CD4-positive, alpha-beta T cell treated with Interleukin-17A for 4 hours (primary cell): ENCODE data around the gene SYK.
"Not testable (repeated sequence)": the region's sequence is repeated elsewhere in the genome, so short reads cannot be mapped to it uniquely, and the experiment has no call there.

Experiments
- DNase-seq: peaks from one replicate; pipeline ENCODE4 v3.0.0-alpha.2; 2020; ENCODE audit warnings: mixed read lengths

SYK gene

DNA sequence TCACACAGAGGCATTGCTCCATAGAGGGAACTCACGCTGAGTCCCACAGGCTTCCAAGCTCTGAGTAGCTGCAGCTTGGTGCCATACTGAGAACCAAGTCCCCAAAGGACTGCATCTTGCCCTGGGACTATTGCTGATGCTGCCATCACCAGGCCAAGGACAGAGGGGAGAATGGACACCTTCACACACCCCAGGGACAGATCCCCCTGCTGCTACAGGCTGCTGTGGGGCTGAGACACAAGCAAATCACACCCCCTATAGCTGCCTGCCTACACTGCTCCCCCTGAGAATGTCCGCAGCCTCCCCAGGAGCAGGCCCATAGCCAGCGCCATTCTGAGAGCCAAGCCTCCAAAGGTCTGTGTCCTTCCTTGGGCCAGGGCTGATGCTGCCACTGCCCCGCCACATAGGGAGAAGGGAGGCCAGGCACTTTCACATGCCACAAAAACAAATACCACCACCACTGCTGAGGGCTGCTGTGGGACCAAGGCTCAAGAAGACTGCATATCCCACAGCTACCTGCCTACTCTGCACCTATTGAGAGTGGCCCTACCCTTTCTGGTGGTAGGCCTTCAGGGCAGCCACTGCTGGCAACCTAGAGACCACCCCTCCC is 81.5 kb downstream of the SYK start:
- DNase-seq, result no peak

DNA sequence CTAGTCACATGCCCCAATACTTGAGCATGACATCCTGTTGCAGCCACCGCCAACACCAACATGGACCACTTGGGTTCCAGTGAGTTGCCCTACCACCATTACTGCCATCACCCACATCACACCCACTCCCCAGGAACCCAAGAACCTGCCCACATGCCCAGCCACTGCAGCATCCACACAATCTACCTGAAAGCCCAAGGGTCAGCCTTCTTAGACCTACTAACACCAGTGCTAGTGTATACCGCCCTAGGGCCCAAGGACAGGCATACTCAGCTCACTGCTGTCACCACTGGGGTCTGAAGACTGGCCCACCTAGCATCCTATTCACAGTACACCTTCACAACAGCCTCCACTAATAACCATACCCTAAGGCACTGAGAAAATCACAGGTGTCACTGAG is 82.0 kb downstream of the SYK start:
- no peak for DNase-seq

DNA sequence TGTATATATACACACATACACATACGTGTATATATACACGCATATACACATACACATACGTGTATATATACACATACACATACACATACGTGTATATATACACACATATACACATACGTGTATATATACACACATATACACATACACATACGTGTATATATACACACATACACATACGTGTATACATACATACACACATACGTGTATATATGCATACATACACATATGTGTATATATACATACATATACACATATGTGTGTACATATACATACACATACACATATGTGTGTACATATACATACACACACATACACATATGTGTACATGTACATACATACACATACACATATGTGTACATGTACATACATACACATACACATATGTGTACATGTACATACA is 82.6 kb downstream of the SYK start:
- DNase-seq, result no peak

DNA sequence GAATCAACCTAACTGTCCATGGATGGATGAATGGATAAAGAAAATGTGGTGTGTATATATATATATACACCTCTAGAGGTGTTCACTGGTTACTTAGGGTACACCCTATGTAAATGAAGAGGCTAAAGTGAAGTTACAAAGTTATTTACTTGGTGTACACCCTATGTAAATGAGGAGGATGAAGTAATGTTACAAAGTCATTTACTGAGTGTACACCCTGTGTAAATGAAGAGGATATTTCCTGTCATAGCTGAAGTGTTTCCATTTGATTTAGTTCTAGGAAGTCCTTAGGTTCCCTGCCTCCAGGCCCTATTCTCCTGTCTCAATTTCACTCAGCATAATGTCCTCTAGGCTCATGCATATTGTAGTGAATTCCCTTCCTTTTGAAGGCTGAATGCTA is 85.2 kb downstream of the SYK start:
- not testable (repeated sequence) for DNase-seq

DNA sequence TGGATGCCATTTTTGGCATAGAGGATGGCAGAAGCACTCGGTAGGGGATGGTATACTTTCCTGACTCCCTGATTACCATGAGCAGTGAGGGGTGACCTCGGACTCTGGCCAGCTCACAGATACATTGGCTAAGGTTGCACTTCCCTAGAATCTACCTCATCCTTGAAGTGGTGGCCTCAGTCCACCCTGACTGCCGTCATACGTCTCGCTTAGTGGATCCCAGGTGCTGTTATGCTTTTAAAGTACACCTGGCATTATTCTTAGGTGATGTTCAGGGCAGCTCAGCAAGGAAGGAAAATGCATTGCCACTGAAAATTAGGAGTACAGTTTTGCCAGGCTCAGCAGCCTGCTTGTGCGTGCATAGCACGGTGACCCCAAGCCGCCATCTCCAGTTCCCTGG is 87.3 kb downstream of the SYK start:
- DNase-seq, result no peak

DNA sequence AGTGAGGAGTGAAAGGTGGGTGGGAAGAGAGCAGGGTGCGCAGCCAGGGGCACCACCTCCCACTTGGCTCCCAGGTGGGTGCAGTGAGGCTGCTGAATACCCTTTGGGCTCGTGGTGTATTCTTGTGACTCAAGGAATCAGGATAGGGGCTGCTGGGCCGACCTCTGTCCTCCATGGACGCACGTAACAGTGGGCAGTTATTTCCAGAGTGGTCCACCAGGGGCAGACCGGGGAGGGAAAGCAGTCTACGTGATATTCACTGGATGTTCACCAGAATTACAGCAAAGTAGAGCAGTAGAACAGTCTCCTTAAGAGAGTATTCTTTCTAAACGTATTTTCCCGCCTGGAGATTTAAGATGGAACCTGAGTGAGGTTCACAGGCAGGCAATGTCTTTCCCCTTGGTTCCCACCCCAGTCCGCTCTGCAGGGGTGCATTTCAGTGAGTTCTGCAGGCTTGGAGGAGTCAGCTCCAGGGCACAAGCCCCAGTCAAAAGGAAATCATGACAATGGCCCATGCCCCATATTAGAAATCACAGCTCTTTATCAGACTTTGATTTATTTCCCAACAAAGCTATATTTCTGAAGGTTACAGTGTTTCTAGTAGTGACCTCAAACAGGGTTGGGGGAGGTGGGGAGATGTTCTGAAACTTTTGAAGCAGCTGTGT is 88.7 kb downstream of the SYK start:
- no peak for DNase-seq

DNA sequence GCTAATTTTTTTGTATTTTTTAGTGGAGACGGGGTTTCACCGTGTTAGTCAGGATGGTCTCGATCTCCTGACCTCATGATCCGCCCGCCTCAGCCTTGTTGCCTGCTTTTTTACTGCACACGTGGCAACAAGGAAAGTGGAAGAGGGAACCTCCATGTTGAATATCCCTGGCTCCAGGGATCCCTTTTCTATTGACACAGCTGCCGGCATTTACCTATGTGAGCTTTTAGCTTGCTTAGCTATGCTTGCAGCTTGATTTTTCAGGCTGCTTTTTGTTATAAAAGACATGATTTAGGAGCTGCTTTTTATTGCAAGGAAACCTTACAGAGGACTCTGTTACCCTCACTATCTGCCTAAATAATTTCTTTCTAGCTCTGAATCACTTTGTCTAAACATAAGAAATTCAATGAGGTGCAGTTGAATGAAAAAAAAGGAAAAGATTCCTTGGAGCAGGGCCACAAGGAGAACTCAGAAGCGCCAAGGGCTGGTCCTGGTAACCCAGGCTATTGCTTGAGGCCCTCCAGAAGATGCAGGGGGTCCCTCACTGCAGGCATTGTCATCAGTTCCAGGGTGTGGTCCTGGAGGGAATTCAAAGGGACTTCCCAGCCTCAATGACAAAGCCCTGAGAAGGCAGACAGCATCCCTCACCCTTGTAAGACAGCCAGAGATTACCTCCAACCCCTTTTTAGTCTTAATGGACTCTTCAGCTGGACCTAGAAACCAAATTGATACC is 89.9 kb downstream of the SYK start:
- DNase-seq, result no peak

DNA sequence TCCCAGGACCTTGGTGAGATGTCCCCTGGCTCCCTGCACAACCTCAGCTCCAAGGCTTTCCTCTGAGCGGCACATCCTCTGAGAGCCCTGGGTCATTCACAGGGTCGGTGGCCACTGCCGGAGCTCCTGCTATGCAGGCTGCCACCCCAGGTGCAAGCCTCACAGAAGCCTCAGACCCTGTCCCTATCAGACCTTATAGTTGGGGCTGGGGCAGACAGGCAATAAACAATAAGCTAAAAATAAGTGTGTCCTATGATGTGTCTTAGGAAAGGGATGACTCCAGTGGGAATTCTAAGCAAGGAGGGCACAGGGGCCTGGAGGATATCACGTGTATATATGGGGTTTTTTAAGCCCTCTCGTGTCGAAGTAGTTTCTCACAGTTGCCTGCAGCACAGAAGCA is 91.3 kb downstream of the SYK start:
- no peak for DNase-seq

DNA sequence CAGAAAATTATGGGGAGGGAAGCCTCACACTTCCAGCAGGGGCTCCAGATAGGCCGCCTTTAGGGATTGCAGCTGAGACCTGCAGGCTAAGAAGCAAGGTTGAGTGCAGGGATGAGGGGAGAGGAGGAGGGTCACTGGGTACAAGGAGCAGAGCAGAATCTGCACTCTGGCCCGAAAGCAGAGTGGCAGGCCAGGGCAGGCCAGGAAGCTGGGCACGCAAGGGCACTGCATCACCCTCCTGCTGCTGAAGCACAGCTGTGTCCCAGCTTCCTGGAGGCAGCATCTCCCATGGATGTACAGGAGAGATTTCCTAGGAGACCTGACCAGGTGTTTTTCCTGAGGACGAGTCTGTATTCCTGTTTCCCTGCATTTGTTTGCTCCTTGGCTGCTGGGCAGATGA is 92.1 kb downstream of the SYK start:
- DNase-seq, result no peak

DNA sequence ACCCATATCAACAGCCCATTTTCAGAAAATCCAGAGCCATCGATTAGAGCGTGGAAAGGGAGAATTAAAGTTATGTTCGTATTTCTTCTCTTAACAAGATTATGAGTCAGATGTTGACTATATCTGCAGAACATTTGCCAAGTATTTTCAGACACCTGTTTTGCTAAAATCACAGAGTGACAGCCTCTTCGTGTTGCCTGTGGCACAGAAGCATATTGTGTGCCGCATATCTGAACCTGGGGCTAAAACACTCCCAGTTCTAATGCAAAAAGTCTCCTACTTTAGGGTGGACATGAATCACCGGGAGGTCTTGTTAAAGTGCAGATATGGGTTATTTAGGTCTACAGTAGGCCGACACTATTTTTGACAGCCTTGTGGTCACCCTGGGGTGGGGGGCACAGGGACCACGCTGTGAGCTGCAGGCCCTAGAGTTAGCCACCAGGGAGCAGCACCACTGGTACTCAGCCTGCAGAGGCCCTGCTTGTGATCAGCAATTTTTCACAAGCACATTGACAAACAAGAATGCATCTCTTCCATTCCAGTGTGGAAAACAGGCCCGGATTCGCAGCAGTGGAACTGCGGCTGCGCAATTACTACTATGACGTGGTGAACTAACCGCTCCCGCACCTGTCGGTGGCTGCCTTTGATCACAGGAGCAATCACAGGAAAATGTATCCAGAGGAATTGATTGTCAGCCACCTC is 93.5 kb downstream of the SYK start:
- no peak for DNase-seq

DNA sequence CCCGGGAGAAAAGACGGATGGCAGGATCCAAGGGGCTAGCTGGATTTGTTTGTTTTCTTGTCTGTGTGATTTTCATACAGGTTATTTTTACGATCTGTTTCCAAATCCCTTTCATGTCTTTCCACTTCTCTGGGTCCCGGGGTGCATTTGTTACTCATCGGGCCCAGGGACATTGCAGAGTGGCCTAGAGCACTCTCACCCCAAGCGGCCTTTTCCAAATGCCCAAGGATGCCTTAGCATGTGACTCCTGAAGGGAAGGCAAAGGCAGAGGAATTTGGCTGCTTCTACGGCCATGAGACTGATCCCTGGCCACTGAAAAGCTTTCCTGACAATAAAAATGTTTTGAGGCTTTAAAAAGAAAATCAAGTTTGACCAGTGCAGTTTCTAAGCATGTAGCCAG is 94.2 kb downstream of the SYK start:
- DNase-seq, result no peak

DNA sequence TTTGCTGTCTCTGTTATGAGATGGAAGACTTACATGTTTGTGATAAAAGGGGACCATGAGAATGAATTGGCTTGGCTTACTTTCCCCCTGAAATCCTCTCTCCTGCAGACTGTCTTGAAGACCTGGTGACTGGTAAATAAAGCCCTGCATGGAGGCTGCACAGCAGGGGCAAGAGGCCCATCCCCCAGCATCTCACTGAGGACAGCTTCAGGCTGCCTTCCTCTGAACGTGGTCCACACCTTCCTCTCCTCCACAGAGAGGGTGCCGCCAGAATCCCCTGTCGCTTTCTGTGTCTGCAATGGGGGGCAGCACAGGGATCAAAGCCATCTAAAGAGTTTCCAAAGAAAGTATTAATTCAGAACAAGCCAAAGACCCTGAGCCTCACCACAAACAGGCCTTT is 94.6 kb downstream of the SYK start:
- no peak for DNase-seq

DNA sequence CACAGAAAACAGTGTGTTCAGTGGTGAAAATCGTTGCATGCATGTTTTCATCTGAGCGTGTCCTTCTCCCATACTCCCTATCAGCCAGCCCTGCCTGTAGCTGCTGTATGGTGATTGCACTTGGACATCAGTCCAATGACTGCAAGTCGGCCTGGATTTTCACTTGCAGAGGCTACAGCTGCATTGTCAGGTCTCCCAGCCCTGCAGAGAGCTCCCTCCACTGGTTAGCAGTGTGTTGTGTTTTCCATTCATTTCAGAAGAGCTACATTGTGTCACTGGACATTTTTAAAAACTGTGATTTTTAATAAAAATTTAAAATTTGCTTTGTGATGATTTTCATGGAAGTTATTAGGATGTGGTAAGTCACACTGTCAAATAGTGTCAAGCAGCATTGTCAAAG is 96.6 kb downstream of the SYK start:
- DNase-seq, result no peak

DNA sequence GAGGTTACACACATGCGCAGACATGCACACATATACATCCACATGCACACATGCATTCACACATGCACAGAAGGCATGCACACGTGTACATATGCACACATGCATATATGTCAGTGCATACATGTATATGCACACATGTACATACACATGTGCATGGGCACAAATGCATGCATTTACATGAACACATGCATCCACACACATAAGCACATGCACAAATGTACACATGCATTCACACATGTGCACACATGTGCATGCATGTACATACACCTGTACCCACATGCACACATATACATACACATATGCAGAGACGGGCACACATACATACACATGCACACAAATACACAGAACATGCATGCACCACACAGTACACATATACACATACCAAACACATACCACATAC is 97.7 kb downstream of the SYK start:
- DNase-seq, result no peak

DNA sequence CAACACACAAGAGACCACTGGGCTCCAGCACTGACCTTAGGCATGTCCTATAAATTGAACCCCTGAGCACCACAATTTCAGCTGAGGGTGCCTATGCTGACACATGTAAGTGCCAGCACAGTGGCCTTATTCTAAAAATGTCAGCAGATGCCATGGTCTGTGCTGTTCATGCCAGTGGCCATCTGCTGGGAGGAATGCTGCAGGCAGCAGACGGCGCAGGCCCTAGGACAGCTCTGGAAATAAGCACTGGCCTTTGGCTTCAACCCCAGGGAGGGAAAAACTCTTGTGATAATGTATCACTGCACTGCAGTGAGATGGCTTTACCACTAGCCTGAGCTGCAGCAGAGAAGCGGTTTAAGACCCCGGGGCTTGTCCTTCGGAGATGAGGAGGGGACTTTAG is 98.5 kb downstream of the SYK start:
- DNase-seq, result no peak

DNA sequence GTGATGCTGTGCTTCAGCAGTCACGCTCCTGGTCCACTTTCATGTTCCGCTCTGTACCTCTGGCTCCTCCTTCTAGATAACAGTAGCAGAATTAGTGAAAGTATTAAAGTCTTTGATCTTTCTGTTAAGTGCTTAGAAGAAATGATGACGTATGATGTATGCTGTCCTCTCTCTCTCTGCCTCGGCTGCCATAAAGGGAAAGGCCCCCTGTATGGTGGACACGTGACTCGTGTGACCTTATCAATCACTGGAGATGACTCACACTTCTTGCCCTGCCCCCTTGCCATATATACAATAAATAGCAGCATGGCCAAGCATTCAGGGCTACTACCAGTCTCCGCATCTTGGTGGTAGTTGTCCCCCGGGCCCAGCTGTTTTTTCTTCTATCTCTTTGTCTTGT is 100.3 kb downstream of the SYK start:
- DNase-seq, result no peak

DNA sequence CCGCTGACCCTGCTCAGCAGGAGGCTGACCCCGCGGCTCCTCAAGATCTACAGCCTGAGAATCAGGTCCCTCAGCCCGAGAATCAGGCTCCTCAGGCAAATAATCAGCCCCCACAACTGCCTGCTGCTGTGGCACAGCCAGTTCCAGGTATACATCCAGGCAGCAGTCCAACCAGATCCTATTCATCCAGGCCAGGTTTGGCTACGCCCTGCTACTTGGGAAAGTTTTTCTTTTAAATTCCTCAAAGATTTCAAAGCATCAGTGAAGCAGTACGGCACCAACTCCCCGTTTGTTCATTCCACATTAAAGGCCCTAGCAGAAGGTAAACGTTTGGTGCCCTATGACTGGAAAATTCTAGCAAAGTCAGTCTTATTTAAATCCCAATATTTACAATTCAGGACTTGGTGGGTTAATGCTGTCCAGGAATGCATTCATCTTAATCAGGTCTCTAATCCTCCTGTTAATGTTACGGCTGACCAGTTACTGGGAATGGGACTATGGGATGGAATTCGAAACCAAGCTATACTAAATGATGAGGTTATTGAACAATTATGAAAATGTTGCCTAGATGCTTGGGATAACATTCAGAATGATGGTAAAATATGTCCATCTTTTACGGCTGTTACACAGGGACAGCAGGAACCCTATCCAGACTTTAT is 102.3 kb downstream of the SYK start:
- no peak for DNase-seq

DNA sequence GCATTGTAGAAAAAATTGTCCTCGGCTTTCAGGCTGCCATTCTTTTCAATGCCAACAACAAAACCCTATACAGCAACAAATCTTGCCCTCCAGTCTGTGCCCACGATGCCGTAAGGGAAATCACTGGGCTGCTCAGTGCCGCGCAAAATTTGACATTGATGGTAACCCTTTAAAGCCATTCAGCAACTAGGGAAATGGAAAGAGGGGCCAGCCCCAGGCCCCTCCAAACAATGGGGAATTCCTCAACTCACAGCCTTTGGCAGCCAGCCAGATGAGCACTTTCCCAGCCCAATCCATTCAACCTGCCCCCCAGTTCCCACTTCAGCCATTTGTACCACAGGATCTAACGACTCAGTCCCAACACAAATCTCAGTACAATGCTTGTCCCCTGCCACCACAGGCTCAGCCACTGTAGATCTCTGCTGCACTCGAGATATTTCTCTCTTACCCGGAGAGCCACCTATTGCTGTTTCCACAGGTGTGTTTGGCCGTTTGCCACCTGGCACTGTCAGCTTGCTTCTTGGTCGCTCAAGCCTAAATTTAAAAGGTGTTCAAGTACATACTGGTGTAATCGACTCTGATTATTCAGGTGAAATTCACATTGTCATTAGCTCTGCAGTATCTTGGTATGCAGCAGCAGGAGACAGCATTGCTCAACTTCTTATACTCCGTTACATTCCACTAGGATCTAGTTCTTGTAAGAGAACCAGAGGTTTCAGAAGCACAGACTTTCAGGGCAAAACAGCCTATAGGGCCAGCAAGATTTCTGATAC is 103.3 kb downstream of the SYK start:
- DNase-seq, result no peak

DNA sequence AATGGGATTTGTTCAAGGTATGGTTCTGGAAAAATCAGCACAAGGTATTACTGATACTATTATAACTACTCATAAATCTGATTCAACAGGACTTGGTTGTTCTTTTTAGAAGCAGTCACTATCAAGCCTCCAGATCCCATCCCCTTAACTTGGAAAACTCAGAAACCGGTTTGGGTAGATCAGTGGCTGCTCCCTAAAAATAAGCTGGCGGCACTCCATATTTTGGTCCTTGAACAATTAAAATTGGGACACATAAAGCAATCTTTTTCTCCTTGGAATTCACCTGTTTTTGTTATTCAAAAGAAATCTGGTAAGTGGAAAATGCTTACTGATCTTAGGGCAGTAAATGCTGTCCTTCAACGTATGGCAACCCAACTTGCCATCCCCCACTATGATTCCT is 104.2 kb downstream of the SYK start:
- DNase-seq, result no peak

DNA sequence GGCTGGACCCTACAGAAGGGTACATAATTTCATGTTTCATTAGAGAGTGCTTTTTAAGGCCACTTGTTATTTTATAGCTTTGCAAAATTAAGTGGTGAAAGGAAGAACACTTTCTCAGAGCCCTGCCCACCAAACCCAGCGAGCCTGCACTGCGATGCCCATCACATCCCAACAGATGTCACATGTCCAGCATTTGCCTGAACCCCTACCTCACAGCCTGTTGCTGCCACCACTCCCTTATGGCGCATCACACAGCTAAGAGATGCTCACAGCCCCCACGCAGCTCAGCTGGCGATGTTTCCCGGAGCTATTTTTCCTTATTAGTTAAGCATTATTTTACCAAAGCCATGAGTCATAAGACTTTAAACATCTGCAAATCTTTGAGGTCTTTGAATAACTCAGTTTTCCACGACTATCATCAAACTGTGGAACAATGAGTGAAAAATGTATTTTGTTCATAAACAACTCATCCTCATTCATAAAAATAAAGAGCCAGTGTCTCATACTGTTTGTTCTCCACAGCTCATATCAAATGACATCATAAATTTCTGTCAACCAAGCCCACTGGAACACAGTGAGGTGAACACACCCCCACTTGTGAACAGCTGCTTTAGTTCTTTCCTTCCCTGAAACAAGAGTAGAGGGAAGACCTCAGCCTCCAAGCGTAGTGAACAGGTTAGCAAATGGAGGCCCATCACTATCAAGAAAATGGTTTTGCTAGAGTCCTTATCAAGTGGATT is 104.9 kb downstream of the SYK start:
- no peak for DNase-seq

DNA sequence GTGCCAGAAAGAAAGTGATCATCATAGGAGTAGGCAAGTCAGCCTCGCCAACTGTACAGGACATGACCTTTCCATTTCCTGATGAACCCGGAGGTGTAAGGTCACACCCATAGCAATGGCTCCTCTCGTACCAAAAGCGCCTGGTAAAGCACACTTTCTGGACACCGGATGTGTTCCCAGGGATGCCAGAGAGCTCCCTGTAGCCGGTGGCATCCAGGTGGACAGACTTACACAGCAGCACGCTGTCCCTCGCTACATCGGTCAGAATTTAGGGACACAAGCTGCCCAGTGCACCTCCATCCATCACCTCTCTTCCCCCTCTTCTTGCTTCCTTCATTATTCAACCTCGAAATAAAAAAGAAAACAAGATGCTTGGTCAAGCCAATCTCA is 105.4 kb downstream of the SYK start:
- no peak for DNase-seq

DNA sequence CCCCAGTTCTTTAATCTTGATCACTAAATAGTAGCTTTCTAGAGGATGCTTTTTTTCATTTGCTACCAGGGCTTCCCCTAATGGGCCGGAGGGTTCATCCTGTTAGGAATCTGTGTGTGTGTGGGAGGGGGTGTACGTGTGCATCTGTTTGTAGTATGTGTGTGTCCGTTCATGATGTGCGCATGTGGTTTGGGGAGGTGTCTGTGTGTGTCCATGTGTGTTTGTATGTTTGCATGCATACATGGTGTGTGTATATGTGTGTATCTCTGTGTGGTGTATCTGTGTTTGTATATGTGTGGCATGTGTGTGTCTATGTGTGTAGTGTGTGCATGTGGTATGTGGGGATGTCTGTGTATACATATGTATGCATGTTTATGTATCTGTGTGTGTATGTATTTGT is 106.2 kb downstream of the SYK start:
- DNase-seq, result no peak
